GM04503 (cell line): ENCODE data around the gene RHEB.
"Not testable (repeated sequence)": the region's sequence is repeated elsewhere in the genome, so short reads cannot be mapped to it uniquely, and the experiment has no call there.

Source experiments
- DNase-seq: peaks from one replicate; pipeline ENCODE4 v3.0.0-alpha.2; 2012; ENCODE audit warnings: low read depth

RHEB gene, protein sequence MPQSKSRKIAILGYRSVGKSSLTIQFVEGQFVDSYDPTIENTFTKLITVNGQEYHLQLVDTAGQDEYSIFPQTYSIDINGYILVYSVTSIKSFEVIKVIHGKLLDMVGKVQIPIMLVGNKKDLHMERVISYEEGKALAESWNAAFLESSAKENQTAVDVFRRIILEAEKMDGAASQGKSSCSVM

GRCh38 chr7:151519765-151520418, at the start of gene RHEB:
Gene RHEB (minus strand): TSS chr7:151519895. CDS start chr7:151519511, 384 bp downstream.
- DNase-seq: peak; percentile 95

DNA sequence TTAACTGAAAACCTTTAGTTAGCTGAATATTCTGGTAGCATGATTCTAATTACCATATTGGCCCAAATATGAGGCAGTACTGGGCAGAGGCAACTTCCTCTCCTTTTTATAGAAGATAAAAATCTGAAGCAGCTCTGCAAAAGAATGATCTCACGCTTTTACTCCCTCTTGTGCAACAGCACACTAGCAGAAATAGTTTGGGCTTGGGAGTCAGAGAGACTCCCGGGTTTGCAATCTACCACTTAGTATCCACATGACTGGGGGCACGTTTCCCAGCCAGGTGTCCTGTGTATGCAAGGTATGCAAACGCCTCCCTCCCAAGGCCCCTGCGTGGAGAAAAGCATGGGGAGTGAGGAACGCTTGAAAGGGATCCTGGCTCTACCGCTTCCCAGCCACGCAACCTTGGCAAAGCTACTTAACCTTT, 47.2 kb upstream of the RHEB start:
- DNase-seq: peak; percentile 68

GRCh38 chr7:151565541-151565940, 45.8 kb upstream of the RHEB start:
- DNase-seq: no peak

DNA sequence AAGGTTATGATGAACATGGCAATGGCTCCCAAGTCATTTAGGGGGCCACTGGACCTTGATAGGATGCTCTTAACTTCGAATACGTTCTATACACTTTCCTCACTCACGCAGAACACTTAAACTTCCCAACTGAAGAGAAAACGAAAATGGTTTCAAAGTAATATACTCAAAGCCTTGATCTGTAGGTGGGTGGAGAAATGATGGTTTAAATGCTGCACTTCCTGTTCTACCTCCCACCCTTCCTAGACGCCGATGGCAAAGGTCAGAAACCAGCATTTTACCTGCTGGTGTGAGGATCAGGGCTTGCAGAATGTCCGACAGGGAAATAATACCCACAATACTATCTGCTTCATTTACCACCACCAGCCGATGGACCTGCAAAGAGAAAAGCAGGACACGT, 40.5 kb upstream of the RHEB start:
- DNase-seq: no peak

GRCh38 chr7:151559557-151560183, 40.0 kb upstream of the RHEB start:
- no peak for DNase-seq

DNA sequence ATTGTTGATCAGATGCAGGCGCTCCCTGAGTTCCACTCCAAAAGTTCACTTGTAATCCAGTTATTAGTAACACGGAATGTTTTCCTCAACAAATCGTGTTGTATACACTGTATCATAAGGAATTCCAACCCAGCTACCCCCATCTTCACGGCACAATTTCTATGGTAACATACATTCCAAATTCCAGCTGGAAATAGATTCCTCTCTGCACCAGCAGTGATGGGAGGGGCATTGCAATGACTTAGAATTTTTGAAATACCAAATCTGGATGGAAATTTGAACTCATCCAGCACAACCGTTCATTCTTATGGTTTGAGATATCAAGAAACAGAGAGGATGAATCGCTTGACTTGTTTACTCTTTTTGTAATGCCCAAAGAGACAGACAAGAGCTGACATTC, 38.9 kb upstream of the RHEB start:
- DNase-seq: no peak

GRCh38 chr7:151556592-151556991, 36.9 kb upstream of the RHEB start:
- DNase-seq: no peak

DNA sequence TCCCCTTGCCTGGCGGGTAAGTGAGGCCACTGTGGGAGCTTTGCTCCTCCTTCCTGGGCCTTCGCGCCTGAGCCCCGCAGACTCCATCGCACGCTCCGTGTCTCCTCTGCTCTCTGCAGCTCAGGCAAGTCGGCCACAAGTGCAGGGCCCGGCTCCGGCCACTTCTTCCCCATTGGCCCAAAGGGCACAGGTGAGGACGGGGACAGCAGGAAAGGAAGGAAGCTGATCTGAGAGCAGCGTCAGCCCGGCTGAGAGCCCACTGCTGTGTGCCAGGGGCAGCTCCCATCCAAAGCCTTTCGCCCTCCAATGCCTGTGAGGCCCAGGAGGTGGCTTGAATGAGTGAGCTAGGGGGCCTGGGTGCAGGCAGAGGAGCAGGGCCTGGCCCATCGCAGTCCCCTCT, 33.7 kb upstream of the RHEB start:
- no peak for DNase-seq

DNA sequence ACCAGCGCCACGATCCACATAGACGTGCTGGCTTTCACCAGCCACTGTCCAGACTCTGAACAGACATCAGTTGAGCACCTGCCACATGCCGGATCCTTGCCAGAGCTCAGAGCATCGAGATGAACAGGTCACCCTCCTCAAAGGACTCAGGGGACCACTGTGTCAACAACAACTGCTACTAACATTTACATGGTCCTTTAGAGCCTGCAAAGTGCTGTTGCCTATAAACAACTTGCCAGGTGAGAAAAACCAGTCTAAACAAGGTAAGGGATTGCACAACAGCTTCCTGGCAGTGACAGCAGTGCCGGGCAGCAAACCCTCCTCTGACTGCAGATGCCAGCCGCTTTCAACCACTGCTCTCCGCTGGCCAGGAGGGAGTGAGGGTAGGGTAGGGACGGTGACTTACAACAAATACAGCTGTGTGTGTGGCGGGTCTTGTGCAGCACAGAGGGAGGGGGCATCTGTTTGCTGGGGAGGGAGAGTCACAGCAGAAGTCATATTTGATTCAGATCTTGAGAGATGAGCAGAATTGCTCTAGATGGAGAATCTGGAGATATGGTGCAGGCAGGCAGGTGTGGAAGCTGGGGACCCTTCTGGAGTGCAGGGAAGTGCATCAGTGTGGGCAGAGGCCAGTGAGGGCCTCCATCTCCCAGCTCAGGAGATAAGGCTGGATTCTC, 32.8 kb upstream of the RHEB start:
- no peak for DNase-seq

GRCh38 chr7:151551820-151552219, 32.1 kb upstream of the RHEB start:
- no peak for DNase-seq

- no peak for DNase-seq
Observed at GRCh38 chr7:151550656-151551286, 31.1 kb upstream of the RHEB start.

GRCh38 chr7:151549644-151550043, 29.9 kb upstream of the RHEB start:
- no peak for DNase-seq

- DNase-seq: no peak
Observed at GRCh38 chr7:151549083-151549482, 29.4 kb upstream of the RHEB start.

DNA sequence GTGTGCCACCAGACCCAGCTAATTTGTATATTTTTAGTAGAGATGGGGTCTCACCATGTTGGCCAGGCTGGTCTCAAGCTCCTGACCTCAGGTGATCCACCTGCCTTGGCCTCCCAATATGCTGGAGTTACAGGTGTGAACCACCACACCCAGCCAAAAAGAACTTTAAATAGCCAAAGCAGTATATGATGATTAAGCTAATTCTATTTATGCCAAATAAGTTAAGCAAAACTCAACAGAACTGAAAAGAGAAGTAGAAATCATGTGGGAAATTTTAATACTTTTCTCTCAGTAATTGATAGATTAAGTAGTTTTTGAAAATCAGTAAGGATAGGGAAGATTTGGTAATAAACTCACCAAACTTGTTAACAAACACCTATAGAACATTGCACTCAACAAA, 24.5 kb upstream of the RHEB start:
- DNase-seq: no peak

- no peak for DNase-seq
Observed at GRCh38 chr7:151542606-151543130, 23.0 kb upstream of the RHEB start.

DNA sequence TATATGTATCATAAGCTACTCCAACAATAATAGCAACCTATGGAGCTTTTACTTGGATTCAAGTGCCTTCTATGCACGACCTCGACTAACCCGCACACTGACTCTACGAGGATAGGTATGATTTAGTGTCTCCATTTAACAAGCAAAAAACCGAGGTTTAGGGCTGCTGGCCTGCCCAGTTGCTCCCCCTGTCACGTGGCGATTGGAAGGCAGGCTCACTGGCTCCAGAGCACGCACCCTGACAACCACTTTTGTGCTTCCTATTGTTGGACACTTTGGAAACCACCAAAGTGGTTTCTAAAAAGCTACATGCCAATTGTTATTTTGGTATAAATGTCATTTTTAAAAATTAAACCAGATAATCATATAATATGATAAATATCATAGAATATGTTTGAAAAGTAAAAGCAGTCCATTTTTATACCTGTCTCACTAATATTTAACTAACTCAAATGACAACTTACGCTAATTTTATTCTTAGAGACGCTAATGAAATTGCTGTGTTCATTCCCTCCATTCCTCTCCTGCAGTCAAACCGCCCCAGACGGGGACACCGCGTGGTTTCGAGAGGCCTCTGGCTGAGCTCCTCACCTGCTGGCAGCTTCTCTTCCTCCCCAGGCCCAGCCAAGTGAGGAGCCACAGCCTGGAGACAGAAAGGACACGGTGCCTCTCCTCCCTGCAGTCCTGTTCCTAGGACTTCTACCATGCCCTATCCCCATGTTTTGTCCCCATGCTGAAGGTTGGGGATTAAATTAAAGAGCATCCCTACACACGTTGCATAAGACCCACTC, 22.2 kb upstream of the RHEB start:
- no peak for DNase-seq

DNA sequence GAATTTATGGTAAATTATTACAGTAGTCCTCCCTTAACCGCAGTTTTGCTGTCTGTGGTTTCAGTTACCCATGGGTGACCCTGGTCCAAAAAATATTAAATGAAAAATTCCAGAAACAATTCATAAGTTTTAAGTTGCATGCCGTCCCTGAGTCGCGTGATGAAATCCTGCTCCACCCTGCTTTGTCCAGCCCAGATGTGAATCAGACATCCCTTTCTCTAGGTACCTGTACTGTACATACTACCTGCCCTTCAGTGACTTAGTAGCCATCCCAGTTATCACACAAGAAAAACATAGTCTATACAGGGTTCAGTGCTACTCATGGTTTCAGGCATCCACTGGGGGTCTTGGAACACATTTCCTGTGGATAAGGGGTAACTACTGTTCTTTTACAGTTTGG, 20.5 kb upstream of the RHEB start:
- no peak for DNase-seq

DNA sequence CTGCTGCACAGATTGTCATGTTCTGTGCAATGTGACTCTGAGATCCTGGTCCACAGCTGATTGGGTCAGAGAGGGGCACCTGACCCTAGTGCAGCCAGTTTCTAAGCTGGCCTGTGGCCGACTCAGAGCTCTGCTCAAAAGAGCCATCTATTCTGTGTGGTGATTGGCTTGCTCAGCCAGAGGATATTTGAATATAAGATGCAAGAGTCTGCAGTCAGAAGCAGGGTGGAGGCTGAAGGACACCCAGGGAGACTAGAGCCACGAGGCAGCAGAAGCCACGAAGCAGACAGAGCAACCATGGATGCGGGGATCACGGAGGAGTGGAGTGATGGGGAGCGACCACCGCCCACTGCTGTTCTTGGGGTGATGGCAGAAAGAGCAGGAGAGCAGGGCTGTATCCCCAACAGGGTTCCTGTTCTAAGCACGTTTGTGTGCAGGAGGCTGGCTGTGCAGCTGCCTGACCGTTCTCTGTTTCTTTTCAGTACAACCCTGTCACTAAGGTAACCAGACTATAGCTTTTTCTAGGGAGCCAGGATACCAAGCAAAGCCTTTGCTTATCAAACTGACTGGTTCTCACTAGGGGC, 19.5 kb upstream of the RHEB start:
- no peak for DNase-seq

DNA sequence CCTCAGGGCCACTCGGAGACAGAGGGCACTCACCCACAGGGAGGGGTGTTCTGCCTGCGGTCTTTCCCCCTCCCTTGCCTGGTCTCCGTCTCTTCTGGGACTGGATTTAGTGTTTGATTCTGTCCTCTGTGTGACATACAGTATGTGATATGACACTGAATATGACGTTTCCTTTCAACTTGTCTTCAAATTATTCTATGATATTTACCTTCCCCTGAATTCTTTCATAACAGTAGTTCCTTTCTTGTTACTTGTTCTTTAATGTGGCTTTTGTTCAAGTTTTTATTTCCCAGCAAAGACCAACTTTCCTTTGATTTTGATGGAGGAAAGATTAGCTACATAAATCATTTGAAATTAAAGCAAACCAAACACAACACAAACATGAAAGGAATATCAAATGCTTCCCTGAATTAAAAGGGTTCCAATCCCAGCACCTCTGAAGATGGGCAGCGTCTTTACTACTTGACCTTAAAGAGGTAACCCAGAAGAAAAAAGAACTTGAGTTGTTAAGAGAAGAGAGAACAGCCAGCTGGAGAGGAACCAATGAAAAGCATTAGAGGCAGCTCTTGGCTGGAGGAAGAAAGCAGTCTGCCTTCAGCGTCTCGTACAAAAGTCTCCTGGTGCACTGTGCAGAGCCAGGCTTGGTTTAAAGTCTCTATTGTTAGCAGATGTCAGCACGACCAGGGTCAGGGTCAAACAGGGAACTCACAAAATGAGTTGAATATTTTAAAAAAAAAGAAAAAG, 18.3 kb upstream of the RHEB start:
- no peak for DNase-seq

- not testable (repeated sequence) for DNase-seq
Observed at GRCh38 chr7:151536178-151536577, 16.5 kb upstream of the RHEB start.
